Lung (tissue), 13 donors: ENCODE measurements around the gene GTPBP1. TPM values are rescaled to one million over a fixed set of nuclear protein-coding genes. Genes with fewer than 3 reads are reported as not detected.

Experiments
- ATAC-seq: fragments of 200-7000 bp; cut with Tn5 transposase; one replicate; pipeline ENCODE4 v1.9.1; 2020; ENCODE audit warnings: moderate number of reproducible peaks; ENCODE audit not compliant: insufficient read depth, low FRiP score
- DNase-seq, 3 donors: peaks; one replicate each; pipeline ENCODE4 v3.0.0-alpha.2; 2013 to 2017
- H3K27ac ChIP-seq, 2 donors: one replicate each; pipeline ENCODE4 v1.5.1; 2013; ENCODE audit warnings: mild to moderate bottlenecking in 2 of 2, moderate library complexity in 2 of 2, control low read depth in 1 of 2, inconsistent platforms in 1 of 2, low read depth in 1 of 2, low read length in 1 of 2
- H3K27me3 ChIP-seq, 3 donors: one replicate each; pipeline ENCODE4 v1.5.1; 2013; ENCODE audit warnings: low read length in 2 of 3; ENCODE audit not compliant: control insufficient read depth in 3 of 3, insufficient read depth in 3 of 3
- H3K36me3 ChIP-seq, 4 donors: one replicate each; pipeline ENCODE4 v1.5.1; 2013; ENCODE audit warnings: low read length in 4 of 4, mild to moderate bottlenecking in 1 of 4, moderate library complexity in 1 of 4; ENCODE audit not compliant: control insufficient read depth in 4 of 4, insufficient read depth in 4 of 4
- H3K4me1 ChIP-seq, 5 donors: one replicate each; pipeline ENCODE4 v1.5.1; 2013; ENCODE audit warnings: low read length in 5 of 5, mild to moderate bottlenecking in 2 of 5, moderate library complexity in 1 of 5; ENCODE audit not compliant: control insufficient read depth in 5 of 5, insufficient read depth in 5 of 5
- H3K4me3 ChIP-seq: one replicate; pipeline ENCODE4 v1.5.1; 2013; ENCODE audit warnings: mild to moderate bottlenecking, control low read depth, moderate library complexity
- H3K9ac ChIP-seq, 2 donors: one replicate each; pipeline ENCODE4 v1.5.1; 2013; ENCODE audit warnings: low read length in 2 of 2, control low read depth in 1 of 2; ENCODE audit not compliant: insufficient read depth in 1 of 2
- H3K9me3 ChIP-seq, 4 donors: one replicate each; pipeline ENCODE4 v1.5.1; 2013; ENCODE audit warnings: low read length in 3 of 4, mild to moderate bottlenecking in 1 of 4, moderate library complexity in 1 of 4; ENCODE audit not compliant: control insufficient read depth in 4 of 4, insufficient read depth in 3 of 4
- CTCF ChIP-seq: IDR thresholded peaks from 2 replicates; pipeline ENCODE4 v1.5.1; 2012; ENCODE audit warnings: mild to moderate bottlenecking; ENCODE audit errors: control extremely low read depth, extremely low read depth
- WGBS, 2 donors: extraction: QIAGEN DNeasy Blood & Tissue Kit; methylation state at CpG; one replicate each; pipeline ENCODE4 v1.1.7; 2013; 5-methylcytosine and 5-hydroxymethylcytosine counted together
- polyA plus RNA-seq, 2 donors: library from polyadenylated mRNA; stranded (reverse); fragments of 200-250 nt; gene quantifications; one replicate each; pipeline ENCODE4 v1.2.1, GENCODE V29; 2013
- small RNA-seq: library from RNA; depleted of rRNA; stranded (forward); fragments of <200 nt; gene quantifications from one replicate; pipeline ENCODE3, GENCODE V24; 2014; ENCODE audit warnings: low replicate concordance
- total RNA-seq, 2 donors: library from RNA; depleted of rRNA in 1 of 2; stranded (reverse); fragments of >200 nt in 1 of 2; gene quantifications; one replicate each; pipeline ENCODE4 v1.2.1, GENCODE V29; 2014 to 2021
- donor health status: control.
- donor health status: control.
- donor health status: Bipolar disorder and iron deficiency.
- donor health status: healthy.
- donor health status: DM: yes; HTN: yes; CAD: no.

GTPBP1 gene
- total and polyA plus RNA-seq, 4 donors: 24.1 to 69.1 (median 48.8) TPM

- no peak overlapping the region for H3K9ac ChIP-seq
- H3K27ac ChIP-seq: no peak overlapping the region
- TF ChIP-seq CTCF: no peak
- peaks cover 0 to 25% (median 2%) of the 10 kb centered on the region in 4 donors for H3K36me3 ChIP-seq
- H3K27me3 ChIP-seq: no peaks in the 10 kb centered on the region
- no peaks in the 10 kb centered on the region for H3K4me1 ChIP-seq
- H3K9me3 ChIP-seq: no peaks in the 10 kb centered on the region
- ATAC-seq: no peak
- DNase-seq: no peak
- H3K4me3 ChIP-seq: no peak overlapping the region
- 93 to 97% methylated on average over 27 of the region's 27 CpGs for WGBS, 2 donors
Observed at GRCh38 chr22:38777087-38777671, 71.4 kb downstream of the GTPBP1 start.

GRCh38 chr22:38781033-38781432, 75.3 kb downstream of the GTPBP1 start:
- no peak for TF ChIP-seq CTCF
- peak overlapping the region in 1 of 2 donors; percentile 53 for H3K27ac ChIP-seq
- H3K9ac ChIP-seq: no peak overlapping the region
- DNase-seq: no peak
- 90 to 93% methylated on average over 13 of the region's 13 CpGs for WGBS, 2 donors
- peaks cover 0 to 25% (median 8%) of the 10 kb centered on the region in 4 donors for H3K36me3 ChIP-seq
- H3K4me3 ChIP-seq: no peak overlapping the region
- H3K27me3 ChIP-seq: no peaks in the 10 kb centered on the region
- ATAC-seq: no peak
- no peaks in the 10 kb centered on the region for H3K9me3 ChIP-seq
- peaks cover 0 to 3% (median 0%) of the 10 kb centered on the region in 5 donors for H3K4me1 ChIP-seq

GRCh38 chr22:38782402-38783094, 76.8 kb downstream of the GTPBP1 start:
- TF ChIP-seq CTCF: no peak
- peaks cover 0 to 25% (median 8%) of the 10 kb centered on the region in 4 donors for H3K36me3 ChIP-seq
- DNase-seq (no peak), ATAC-seq (no peak)
- 56 to 69% methylated on average over 13 of the region's 13 CpGs for WGBS, 2 donors
- no peak overlapping the region for H3K9ac ChIP-seq
- no peak overlapping the region for H3K4me3 ChIP-seq
- H3K27ac ChIP-seq: peak overlapping the region in 1 of 2 donors; percentile 21
- no peaks in the 10 kb centered on the region for H3K9me3 ChIP-seq
- H3K27me3 ChIP-seq: no peaks in the 10 kb centered on the region
- H3K4me1 ChIP-seq: peaks cover 0 to 8% (median 2%) of the 10 kb centered on the region in 5 donors

Small RNA genes lying within 50 kb of the gene (small RNA-seq; reads per million reads assigned to genes)
- gene AL021707.8: not detected

Other genes with a start within 250 kb of the GTPBP1 start
- gene KDELR3, start 237.8 kb upstream of the GTPBP1 start, total RNA-seq: 10 to 100 TPM in 1 of 2 donors, 1 to 10 TPM in 1; 4.4 to 16.4 TPM
- gene KDELR3, start 237.8 kb upstream of the GTPBP1 start, polyA plus RNA-seq: 1 to 10 TPM; 8.2 to 9.3 TPM
- 1,000 to 10,000 TPM in 1 of 2 donors, 100 to 1,000 TPM in 1; 373 to 1,771 TPM for gene DDX17, start 199.6 kb upstream of the GTPBP1 start, total RNA-seq
- 100 to 1,000 TPM; 141 to 151 TPM for gene DDX17, start 199.6 kb upstream of the GTPBP1 start, polyA plus RNA-seq
- 1 to 10 TPM; 1.1 to 2.7 TPM for gene DMC1, start 135.8 kb upstream of the GTPBP1 start, total RNA-seq
- gene DMC1, start 135.8 kb upstream of the GTPBP1 start, polyA plus RNA-seq: 1 to 10 TPM in 1 of 2 donors, under 1 TPM in 1; 0.24 to 2.5 TPM
- gene FAM227A, start 49.6 kb upstream of the GTPBP1 start, total RNA-seq: 10 to 100 TPM in 1 of 2 donors, 1 to 10 TPM in 1; 9.9 to 10.0 TPM
- 1 to 10 TPM; 1.1 to 2.1 TPM for gene FAM227A, start 49.6 kb upstream of the GTPBP1 start, polyA plus RNA-seq
- 10 to 100 TPM; 25.9 to 32.4 TPM for gene CBY1, start 49.3 kb upstream of the GTPBP1 start, total RNA-seq
- 10 to 100 TPM; 24.8 to 49.0 TPM for gene CBY1, start 49.3 kb upstream of the GTPBP1 start, polyA plus RNA-seq
- gene TOMM22, start 24.0 kb upstream of the GTPBP1 start, total RNA-seq: 10 to 100 TPM; 27.3 to 57.7 TPM
- 10 to 100 TPM; 25.6 to 31.1 TPM for gene TOMM22, start 24.0 kb upstream of the GTPBP1 start, polyA plus RNA-seq
- 10 to 100 TPM; 38.2 to 64.0 TPM for gene JOSD1, start 5.0 kb upstream of the GTPBP1 start, total RNA-seq
- 10 to 100 TPM; 17.8 to 49.4 TPM for gene JOSD1, start 5.0 kb upstream of the GTPBP1 start, polyA plus RNA-seq
- gene SUN2, start 50.1 kb downstream of the GTPBP1 start, total RNA-seq: 100 to 1,000 TPM in 1 of 2 donors, 10 to 100 TPM in 1; 75.5 to 220 TPM
- 100 to 1,000 TPM in 1 of 2 donors, 10 to 100 TPM in 1; 58.6 to 138 TPM for gene SUN2, start 50.1 kb downstream of the GTPBP1 start, polyA plus RNA-seq
- 10 to 100 TPM; 28.4 to 29.0 TPM for gene DNAL4, start 88.2 kb downstream of the GTPBP1 start, total RNA-seq
- 10 to 100 TPM; 22.2 to 24.1 TPM for gene DNAL4, start 88.2 kb downstream of the GTPBP1 start, polyA plus RNA-seq
- 1 to 10 TPM; 4.2 to 5.8 TPM for gene NPTXR, start 138.1 kb downstream of the GTPBP1 start, total RNA-seq
- gene NPTXR, start 138.1 kb downstream of the GTPBP1 start, polyA plus RNA-seq: 1 to 10 TPM in 1 of 2 donors, under 1 TPM in 1; 0.98 to 1.5 TPM
- gene CBX6, start 166.3 kb downstream of the GTPBP1 start, total RNA-seq: 10 to 100 TPM; 14.6 to 79.2 TPM
- 10 to 100 TPM; 18.8 to 27.9 TPM for gene CBX6, start 166.3 kb downstream of the GTPBP1 start, polyA plus RNA-seq